ENCODE data around the gene CEL.
"Not testable (repeated sequence)": the region's sequence is repeated elsewhere in the genome, so short reads cannot be mapped to it uniquely, and the experiment has no call there.

The CEL gene

GRCh38 chr9:133064241-133065069 is 2.7 kb downstream of the CEL start:
- no peak for DNase-seq (ENCODE audit: low spot score)

DNA sequence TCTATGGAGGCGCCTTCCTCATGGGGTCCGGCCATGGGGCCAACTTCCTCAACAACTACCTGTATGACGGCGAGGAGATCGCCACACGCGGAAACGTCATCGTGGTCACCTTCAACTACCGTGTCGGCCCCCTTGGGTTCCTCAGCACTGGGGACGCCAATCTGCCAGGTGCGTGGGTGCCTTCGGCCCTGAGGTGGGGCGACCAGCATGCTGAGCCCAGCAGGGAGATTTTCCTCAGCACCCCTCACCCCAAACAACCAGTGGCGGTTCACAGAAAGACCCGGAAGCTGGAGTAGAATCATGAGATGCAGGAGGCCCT is 3.2 kb downstream of the CEL start:
- DNase-seq (ENCODE audit: low spot score) = no peak

DNA sequence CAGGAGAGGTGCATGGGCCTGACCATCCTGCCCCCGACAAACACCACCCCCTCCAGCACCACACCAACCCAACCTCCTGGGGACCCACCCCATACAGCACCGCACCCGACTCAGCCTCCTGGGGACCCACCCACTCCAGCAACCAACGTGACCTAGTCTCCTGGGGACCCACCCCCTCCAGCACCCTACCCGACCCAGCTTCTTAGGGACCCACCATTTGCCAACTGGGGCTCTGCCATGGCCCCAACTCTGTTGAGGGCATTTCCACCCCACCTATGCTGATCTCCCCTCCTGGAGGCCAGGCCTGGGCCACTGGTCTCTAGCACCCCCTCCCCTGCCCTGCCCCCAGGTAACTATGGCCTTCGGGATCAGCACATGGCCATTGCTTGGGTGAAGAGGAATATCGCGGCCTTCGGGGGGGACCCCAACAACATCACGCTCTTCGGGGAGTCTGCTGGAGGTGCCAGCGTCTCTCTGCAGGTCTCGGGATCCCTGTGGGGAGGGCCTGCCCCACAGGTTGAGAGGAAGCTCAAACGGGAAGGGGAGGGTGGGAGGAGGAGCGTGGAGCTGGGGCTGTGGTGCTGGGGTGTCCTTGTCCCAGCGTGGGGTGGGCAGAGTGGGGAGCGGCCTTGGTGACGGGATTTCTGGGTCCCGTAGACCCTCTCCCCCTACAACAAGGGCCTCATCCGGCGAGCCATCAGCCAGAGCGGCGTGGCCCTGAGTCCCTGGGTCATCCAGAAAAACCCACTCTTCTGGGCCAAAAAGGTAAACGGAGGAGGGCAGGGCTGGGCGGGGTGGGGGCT is 4.6 kb downstream of the CEL start:
- DNase-seq (ENCODE audit: low spot score) = no peak

DNA sequence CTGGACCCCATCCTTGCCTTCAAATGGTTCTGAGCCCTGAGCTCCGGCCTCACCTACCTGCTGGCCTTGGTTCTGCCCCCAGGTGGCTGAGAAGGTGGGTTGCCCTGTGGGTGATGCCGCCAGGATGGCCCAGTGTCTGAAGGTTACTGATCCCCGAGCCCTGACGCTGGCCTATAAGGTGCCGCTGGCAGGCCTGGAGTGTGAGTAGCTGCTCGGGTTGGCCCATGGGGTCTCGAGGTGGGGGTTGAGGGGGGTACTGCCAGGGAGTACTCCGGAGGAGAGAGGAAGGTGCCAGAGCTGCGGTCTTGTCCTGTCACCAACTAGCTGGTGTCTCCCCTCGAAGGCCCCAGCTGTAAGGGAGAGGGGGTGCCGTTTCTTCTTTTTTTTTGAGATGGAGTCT is 5.2 kb downstream of the CEL start:
- no peak for DNase-seq (ENCODE audit: low spot score)

- DNase-seq (ENCODE audit: low spot score) = no peak
These were observed 6.0 kb downstream of the CEL start for GRCh38 chr9:133067813-133068212.

GRCh38 chr9:133068431-133068830 is 6.7 kb downstream of the CEL start:
- not testable (repeated sequence) for DNase-seq (ENCODE audit: low spot score)

DNA sequence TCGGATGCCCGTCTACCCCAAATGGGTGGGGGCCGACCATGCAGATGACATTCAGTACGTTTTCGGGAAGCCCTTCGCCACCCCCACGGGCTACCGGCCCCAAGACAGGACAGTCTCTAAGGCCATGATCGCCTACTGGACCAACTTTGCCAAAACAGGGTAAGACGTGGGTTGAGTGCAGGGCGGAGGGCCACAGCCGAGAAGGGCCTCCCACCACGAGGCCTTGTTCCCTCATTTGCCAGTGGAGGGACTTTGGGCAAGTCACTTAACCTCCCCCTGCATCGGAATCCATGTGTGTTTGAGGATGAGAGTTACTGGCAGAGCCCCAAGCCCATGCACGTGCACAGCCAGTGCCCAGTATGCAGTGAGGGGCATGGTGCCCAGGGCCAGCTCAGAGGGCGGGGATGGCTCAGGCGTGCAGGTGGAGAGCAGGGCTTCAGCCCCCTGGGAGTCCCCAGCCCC is 8.8 kb downstream of the CEL start:
- not testable (repeated sequence) for DNase-seq (ENCODE audit: low spot score)

DNA sequence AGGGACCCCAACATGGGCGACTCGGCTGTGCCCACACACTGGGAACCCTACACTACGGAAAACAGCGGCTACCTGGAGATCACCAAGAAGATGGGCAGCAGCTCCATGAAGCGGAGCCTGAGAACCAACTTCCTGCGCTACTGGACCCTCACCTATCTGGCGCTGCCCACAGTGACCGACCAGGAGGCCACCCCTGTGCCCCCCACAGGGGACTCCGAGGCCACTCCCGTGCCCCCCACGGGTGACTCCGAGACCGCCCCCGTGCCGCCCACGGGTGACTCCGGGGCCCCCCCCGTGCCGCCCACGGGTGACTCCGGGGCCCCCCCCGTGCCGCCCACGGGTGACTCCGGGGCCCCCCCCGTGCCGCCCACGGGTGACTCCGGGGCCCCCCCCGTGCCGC is 9.2 kb downstream of the CEL start:
- not testable (repeated sequence) for DNase-seq (ENCODE audit: low spot score)

DNA sequence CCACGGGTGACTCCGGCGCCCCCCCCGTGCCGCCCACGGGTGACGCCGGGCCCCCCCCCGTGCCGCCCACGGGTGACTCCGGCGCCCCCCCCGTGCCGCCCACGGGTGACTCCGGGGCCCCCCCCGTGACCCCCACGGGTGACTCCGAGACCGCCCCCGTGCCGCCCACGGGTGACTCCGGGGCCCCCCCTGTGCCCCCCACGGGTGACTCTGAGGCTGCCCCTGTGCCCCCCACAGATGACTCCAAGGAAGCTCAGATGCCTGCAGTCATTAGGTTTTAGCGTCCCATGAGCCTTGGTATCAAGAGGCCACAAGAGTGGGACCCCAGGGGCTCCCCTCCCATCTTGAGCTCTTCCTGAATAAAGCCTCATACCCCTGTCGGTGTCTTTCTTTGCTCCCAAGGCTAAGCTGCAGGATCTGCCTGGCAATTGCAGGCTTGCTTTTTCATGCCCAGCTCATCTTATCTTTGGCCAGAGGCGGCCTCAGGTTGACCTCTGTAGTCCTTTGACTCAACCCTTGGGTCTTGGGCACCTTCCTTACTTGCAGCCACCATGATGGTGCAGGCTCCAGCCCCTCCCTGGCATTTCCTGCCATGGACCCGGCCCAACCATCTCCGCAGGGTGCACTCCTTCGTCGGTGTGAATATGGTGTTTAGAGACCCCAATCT is 9.8 kb downstream of the CEL start:
- DNase-seq (ENCODE audit: low spot score) = no peak

GRCh38 chr9:133072210-133072609 is 10.4 kb downstream of the CEL start:
- DNase-seq (ENCODE audit: low spot score) = not testable (repeated sequence)

- DNase-seq (ENCODE audit: low spot score) = no peak
These were observed 11.6 kb downstream of the CEL start for GRCh38 chr9:133073086-133074014.

- DNase-seq (ENCODE audit: low spot score) = no peak
These were observed 12.4 kb downstream of the CEL start for GRCh38 chr9:133074111-133074651.

DNA sequence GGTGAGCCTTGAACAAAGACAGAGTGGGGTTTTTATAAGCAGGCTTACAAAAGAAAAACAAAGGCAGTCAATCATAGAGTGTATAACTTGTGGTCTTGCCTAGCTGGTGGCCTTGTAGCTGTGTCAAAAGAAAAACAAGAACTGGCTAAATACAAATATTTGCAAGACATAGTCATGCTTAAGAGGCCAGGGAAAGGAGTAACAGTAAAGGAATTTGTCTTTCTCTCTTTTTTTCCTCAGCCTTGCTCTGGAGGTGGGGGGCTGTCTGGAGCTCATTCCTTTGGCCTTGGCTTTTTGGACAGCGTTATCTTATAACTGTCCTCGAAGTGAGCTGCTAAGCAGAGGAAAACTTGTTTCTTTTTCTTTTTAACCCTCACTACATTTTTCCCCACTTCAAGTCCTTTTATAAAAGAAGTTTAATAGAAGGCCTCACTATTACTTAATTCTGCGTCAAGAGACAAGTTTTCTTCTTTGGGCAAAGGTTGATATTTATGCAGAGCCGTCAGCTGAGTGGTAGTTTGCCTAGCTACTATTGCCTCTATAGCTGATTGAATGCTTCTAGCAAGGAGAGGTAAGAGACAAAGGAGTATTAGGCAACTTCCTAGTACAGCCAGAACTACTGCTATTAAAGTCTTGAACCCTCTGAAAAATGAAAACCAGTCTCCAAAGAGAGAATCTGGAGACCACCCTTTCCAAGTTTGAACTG is 14.3 kb downstream of the CEL start:
- DNase-seq (ENCODE audit: low spot score) = no peak

DNA sequence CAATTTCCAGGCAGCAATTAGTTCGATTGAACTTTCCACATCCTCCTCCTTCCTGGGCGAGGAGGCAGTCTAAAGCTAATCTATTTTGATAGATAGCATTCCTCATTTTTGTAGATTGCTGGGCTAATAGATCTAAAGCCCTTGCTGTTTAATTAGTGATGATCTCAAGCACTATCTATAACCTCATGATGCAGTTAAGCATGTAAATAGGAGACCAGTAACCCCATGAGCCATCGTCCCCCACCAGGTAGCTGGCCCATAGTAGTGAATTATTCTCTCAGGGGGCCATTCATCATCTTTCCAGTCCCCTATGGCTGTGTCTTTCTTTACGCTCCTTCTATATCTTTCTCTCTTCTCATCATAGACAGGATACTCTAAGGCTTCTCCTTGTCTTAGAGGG is 14.9 kb downstream of the CEL start:
- DNase-seq (ENCODE audit: low spot score) = no peak

- DNase-seq (ENCODE audit: low spot score) = no peak
These were observed 16.7 kb downstream of the CEL start for GRCh38 chr9:133078486-133078885.

DNA sequence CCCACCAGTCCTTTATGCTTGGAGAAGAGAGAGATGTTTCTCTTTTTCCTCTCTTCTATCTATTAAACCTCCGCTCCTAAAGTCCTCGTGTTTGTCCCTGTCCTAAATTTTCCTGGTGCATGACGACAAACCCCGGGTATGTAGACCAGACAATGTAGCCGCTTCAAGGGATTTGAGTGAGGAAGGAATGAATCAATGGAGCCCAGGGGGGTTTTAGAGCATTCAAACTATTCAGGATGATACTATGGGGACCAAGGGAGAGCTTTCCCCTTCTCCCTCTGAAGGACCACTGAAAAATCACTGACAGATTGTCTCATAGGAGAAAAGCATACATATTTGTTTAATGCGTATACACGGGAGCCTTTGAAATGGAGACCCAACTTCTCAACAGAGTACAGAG is 18.4 kb downstream of the CEL start:
- DNase-seq (ENCODE audit: low spot score) = no peak

DNA sequence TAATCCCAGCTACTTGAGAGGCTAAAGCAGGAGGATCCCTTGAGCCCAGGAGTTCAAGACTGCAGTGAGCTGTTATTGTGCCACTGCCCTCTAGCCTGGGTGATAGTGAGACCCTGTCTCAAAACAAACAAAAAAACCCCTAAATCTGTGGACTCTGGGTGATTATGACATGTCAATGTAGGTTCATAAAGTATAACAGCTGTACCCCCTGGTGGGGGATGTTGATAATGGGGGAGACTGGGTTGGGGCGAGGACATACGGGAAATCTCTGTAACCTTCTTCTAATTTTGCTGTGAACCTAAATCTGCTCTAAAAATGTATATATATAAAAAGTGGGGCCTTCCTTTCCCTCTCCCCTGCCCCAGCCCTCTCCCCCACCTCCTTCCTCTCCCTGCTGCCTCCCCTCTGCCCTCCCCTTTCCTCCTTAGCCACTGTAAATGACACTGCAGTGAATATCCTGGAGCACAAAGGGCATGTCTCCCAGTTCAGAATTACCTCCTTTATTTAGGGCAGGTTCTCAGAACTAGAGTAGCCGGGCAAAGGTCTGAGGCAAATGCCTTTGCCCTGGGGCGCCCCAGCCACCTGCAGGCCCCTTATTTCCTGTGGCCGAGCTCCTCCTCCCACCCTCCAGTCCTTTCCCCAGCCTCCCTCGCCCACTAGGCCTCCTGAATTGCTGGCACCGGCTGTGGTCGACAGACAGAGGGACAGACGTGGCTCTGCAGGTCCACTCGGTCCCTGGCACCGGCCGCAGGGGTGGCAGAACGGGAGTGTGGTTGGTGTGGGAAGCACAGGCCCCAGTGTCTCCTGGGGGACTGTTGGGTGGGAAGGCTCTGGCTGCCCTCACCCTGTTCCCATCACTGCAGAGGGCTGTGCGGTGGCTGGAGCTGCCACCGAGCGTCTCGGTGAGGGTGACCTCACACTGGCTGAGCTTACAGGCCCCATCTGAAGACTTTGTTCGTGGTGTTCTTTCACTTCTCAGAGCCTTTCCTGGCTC is 19.3 kb downstream of the CEL start:
- not testable (repeated sequence) for DNase-seq (ENCODE audit: low spot score)

- DNase-seq (ENCODE audit: low spot score) = not testable (repeated sequence)
These were observed 20.3 kb downstream of the CEL start for GRCh38 chr9:133081957-133082644.

GRCh38 chr9:133083688-133084087 is 21.9 kb downstream of the CEL start:
- DNase-seq (ENCODE audit: low spot score) = not testable (repeated sequence)
